ENCODE measurements around the gene GRIK4.
A peak's percentile ranks its signal among the peaks of the same experiment; 100 is the strongest.
"Not testable (repeated sequence)": the region's sequence is repeated elsewhere in the genome, so short reads cannot be mapped to it uniquely, and the experiment has no call there.

GRIK4 gene

DNA sequence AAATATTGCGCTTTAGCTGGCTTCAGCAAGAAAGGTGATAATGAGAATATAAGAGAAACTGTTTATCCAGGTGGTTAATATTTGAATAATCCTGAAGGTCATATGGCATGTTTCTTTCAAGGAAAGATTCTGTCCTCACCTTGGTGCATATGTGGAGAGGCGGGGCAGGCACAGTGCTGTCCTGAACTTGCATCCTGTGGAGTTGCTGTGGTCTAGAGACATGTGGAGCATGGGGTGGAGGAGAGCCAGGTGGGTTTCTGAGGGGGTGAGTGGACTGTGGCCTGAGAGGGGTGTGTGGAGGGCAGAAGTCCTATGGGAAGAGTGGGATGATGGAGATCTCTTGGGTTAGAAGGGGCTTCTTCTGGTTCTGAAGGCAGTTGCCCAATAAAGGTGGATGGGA, 65.5 kb downstream of the GRIK4 start:
- no peak for DNase-seq (ENCODE audit: low read depth)

GRCh38 chr11:120577624-120578363, 66.2 kb downstream of the GRIK4 start:
- no peak for DNase-seq (ENCODE audit: low read depth)

DNA sequence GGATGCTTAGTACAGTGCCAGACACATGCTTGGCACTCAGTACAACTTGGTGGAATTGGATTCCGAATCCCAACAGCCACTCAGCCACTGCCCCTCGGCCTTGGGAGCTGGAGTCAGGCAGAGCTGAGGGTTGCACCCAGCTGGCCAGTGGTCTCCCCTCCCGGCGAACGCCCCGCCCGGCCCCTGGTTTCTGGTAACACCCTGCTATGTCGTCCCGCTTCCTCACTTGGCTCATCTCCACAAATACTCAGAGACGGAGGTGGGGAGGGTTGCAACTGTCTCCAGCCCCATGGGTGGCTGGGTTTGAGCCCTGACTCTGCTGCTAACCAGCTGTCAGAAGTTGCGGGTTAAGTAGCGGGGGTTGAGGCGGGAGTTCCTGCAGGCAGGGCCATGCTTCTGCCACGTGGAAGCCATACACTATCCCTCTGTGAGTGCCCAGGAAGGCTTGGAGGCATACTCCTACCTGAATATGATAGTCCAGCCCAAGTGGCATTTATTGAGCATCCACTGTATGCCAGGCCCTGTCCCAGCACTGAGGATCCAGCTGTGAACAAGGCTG, 67.1 kb downstream of the GRIK4 start:
- DNase-seq (ENCODE audit: low read depth), result no peak

- DNase-seq (ENCODE audit: low read depth), result no peak
Measured at GRCh38 chr11:120579611-120580031, 68.1 kb downstream of the GRIK4 start.

GRCh38 chr11:120581313-120581712, 69.8 kb downstream of the GRIK4 start:
- no peak for DNase-seq (ENCODE audit: low read depth)

GRCh38 chr11:120582535-120582934, 71.0 kb downstream of the GRIK4 start:
- not testable (repeated sequence) for DNase-seq (ENCODE audit: low read depth)

DNA sequence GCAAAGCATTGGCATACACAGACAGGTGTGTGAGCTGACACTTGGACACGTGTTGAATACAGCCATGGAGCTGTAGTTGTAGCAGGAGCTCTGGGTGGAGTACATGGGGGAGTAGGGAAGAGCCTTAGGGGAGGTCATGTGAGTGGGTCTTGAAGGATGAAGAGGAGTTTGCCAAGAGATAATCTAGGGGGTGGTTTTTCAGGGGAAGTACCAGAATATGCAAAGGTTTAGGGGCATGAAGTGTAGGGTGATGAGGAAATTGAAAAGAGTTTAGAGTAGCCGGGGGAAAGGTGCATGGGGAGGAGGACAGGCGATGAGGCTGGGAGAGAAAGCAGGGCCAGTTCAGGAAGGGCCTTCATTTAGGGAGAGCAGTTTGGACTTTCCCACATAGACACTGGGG, 74.5 kb downstream of the GRIK4 start:
- DNase-seq (ENCODE audit: low read depth), result no peak

- DNase-seq (ENCODE audit: low read depth), result no peak
Measured at GRCh38 chr11:120586728-120587127, 75.2 kb downstream of the GRIK4 start.

DNA sequence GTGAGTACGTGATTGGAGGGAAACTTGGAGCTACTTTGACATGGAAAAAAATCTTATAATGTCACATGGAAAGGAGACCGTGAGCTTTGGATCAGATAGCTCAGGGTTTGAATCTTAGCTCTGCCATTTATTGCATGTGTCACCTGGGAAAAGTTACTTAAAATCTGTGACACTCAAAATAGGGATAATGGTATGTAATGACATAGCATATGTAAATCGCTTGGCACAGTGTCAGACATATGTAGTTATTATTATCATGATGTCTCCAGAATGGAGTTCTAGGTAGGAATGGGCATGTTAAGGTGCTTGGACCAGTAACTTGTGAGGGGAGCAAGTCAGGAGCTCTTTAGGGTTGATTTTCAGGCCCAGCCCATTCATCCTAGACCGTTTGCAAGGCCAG, 75.8 kb downstream of the GRIK4 start:
- DNase-seq (ENCODE audit: low read depth), result no peak

DNA sequence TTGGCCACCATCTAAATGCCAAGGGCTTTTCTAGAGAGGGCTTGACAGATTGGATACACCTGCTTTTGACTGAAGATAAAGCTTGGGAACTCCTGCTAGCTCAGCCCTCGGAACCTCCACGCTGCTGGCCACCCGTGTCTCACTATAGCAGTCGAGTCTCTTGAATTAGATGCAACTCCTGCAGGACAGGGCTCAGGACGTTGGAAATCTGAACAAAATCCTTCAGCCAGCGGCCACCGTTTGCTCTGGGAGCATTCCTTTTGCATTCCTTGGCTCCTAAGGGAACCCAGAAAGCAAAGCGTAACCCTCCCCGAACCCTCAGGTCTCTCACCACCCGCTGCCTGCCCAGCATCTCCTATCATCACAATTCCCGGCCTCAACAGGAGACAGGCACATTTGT, 77.8 kb downstream of the GRIK4 start:
- no peak for DNase-seq (ENCODE audit: low read depth)

GRCh38 chr11:120590472-120590871, 78.9 kb downstream of the GRIK4 start:
- DNase-seq (ENCODE audit: low read depth), result no peak

DNA sequence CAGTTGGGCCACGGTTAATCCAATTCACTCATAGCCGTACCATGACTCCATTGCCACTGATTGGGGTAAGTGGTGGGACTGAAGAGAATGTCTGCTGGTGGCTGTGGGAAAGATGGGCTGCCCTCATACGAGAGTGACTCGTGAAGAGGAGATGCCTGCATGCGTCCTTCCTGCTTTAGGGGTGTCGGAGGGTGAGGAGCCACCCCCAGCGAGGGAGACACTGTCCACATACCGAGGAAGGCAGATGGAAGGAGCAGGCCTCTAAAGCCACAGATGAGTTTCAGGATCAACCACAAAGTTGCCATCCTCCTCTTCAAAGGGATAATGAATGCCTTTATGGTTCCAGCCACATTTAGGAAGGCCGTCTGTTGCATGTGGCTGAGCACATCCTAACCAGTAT, 83.2 kb downstream of the GRIK4 start:
- no peak for DNase-seq (ENCODE audit: low read depth)

- no peak for DNase-seq (ENCODE audit: low read depth)
Measured at GRCh38 chr11:120595557-120595956, 84.0 kb downstream of the GRIK4 start.

DNA sequence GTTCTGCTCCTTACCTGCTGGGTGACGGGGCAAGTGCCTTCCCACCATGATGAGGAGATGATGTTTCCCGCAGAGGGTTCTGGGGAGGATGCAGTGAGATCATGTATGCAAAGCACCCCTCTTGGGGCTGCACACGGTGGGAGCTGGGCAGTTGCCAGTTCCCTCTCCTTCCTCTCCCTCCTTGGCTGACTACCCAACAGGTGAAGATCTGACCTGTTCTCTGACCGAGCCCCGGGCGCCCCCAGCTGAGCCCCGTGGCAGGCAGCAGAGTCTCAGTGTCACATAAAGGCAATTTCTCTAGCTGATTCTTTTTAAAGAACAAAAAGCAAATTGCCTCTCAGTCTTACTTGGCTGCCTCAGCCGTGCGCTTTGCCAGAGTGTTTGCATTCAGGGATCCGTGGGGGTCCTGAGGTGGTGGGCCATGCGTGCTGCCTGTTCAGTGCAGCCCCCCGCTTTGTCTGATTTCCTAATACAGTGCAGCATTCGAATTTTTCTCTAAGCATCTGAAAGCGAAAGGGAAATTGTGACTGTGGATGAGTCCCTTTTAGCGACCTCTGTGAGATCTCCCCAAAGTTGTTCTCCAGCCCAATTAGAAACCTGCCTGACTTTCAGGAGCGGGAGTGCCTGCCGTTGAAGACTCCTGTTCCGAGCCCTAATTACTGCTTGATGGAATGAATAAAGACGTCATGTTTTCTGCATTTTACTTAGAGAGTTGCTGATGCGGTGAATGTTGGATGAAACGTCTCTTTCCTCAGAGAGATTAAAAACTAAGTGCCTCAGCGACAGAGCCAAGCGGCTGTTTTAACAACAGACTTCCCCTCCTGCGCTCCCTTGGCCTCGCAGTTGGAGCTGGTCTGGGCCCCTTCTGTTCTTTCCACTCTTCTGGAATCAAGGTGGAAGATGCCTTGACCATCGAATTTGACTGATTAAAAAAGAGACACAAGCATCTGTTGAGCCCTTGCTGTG, 86.0 kb downstream of the GRIK4 start:
- no peak for DNase-seq (ENCODE audit: low read depth)

- no peak for DNase-seq (ENCODE audit: low read depth)
Measured at GRCh38 chr11:120598517-120599257, 87.1 kb downstream of the GRIK4 start.

- DNase-seq (ENCODE audit: low read depth), result no peak
Measured at GRCh38 chr11:120599816-120600420, 88.4 kb downstream of the GRIK4 start.

- DNase-seq (ENCODE audit: low read depth), result peak; percentile 34
Measured at GRCh38 chr11:120601536-120601935, 90.0 kb downstream of the GRIK4 start.

DNA sequence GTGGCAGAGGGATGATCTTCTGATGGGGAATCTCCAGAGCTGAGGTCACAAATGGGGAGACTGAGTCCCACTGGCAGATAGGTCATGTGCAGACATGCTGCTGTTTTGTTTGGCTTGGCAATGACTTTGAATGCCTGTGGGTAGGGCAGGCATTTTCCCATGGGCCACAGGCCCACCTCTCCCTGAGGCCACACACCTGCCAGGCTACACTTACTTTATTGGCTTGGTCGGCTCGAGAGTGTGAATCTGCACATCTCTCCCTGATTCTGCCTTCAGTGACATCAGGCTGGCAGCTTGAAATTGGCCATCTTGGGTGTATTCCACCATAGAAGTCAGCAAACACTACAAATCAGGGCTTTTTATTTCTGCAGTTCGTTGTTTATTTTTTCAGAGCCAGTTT, 91.5 kb downstream of the GRIK4 start:
- DNase-seq (ENCODE audit: low read depth), result no peak

DNA sequence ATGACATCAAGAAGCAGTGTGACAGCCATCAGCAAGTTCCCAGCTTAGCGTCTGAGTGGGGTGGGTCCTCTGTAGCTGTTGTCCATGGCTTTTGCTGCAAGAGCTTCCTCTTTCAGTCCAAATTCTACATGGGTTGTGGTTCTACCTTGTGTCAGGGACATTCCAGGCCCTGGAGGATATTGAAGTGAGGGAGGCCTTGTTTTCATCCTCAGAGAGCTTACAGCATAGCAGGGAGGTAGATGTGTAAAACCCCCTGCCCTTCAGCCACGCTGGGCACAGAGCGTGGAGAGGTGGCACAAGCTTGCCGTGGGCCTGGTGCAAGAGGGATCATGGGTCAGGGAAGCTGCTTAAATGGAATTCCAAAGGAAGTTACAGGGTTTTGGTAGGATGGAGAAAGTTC, 93.9 kb downstream of the GRIK4 start:
- DNase-seq (ENCODE audit: low read depth), result no peak

DNA sequence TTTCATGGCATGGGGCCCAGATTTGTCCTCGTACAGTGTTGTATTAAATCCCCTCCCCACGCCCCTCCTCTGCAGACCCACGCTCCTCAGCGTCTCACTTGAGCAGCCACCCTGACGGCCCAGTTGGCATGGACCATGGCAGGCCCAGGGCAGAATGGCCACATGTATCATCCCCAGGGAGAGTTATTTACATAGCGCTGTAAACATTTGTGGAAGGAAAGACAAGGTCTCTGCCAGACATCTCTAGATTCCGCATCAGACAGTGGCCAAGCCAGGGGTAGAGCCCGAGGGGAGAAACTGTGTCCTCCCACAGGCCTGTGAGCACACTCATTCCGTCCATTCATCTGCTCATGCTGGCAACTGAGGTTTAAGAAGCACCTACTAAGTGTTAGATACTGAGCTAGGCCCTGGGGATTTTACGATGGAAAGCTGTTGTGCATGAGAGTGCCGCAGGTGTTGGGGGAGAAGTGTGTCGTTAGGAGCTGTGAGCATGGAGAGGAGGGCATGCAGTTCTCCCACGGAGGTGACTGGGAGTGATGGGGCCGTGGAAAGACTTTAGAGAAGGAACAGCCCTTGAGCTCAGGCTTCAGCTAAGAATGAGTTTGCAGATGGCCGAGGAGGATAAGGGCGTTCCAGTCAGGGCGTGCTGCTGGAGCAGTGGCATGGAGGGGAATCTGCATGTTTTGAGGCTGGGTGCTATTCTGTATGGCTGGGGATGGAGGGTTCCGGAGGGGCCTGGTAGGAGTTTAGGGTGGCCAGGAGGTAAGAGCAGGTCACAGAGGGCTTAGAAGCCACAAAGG, 94.9 kb downstream of the GRIK4 start:
- no peak for DNase-seq (ENCODE audit: low read depth)

DNA sequence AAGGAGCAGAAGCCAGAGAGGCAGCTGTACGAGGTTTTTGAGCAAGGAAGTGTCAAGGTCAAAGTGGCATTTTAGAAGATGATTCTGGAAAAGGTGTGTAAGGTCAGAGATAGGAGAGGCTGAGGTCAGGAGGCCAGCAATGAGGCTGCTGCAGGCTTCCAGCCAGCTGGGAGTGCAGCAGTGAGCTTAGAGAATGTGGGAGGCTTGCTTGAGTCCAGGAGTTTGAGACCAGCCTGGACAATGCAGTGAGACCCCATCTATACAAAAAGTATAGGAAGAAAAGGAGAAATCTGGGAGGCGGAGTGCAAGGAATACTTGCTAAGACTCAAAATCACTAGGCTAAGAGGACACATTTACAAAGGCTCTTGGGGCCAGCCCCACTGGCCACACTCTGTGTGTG, 96.5 kb downstream of the GRIK4 start:
- DNase-seq (ENCODE audit: low read depth), result no peak

Measured in iris pigment epithelial cell (primary cell).